Smooth muscle cell (in vitro differentiated cells): ENCODE measurements around the gene ZSWIM6. TPM values are rescaled to one million over a fixed set of nuclear protein-coding genes. Genes with fewer than 3 reads are reported as not detected.

Source experiments
- DNase-seq: peaks from one replicate; lab custom pipeline; 2025; ENCODE audit not compliant: unreplicated experiment; lab: John Stamatoyannopoulos, UW
- H2AFZ ChIP-seq: fragments of 200-600 bp; sonication (generic); 2 replicates; pipeline ENCODE4 v1.6.0; 2016; ENCODE audit warnings: antibody characterized with exemption, low read depth, mild to moderate bottlenecking
- H3F3A ChIP-seq: fragments of 200-600 bp; sonication (generic); 2 replicates; pipeline ENCODE4 v1.6.0; 2017; ENCODE audit warnings: antibody characterized with exemption, low read depth
- H3K27ac ChIP-seq: fragments of 200-600 bp; sonication (generic); 2 replicates; pipeline ENCODE4 v1.5.1; 2016; ENCODE audit warnings: low read depth, mild to moderate bottlenecking
- H3K27me3 ChIP-seq: fragments of 200-600 bp; sonication (generic); 2 replicates; pipeline ENCODE4 v1.6.1; 2016; ENCODE audit warnings: low read depth, mild to moderate bottlenecking
- H3K36me3 ChIP-seq: fragments of 200-600 bp; sonication (generic); 2 replicates; pipeline ENCODE4 v1.5.1; 2016; ENCODE audit warnings: low read depth
- H3K4me1 ChIP-seq: fragments of 200-600 bp; sonication (generic); 2 replicates; pipeline ENCODE4 v1.5.1; 2016; ENCODE audit warnings: low read depth
- H3K4me2 ChIP-seq: fragments of 200-600 bp; sonication (generic); 2 replicates; pipeline ENCODE4 v1.6.0; 2016; ENCODE audit warnings: mild to moderate bottlenecking
- H3K4me3 ChIP-seq: fragments of 200-600 bp; sonication (generic); 2 replicates; pipeline ENCODE4 v1.5.1; 2016; ENCODE audit warnings: mild to moderate bottlenecking
- H3K79me2 ChIP-seq: fragments of 200-600 bp; sonication (generic); 2 replicates; pipeline ENCODE4 v1.6.0; 2016; ENCODE audit warnings: low read depth, mild to moderate bottlenecking
- H3K9ac ChIP-seq: fragments of 200-600 bp; sonication (generic); 2 replicates; pipeline ENCODE4 v1.6.0; 2016; ENCODE audit warnings: low read depth
- H3K9me3 ChIP-seq: fragments of 200-600 bp; sonication (generic); replicated peaks from 2 replicates; pipeline ENCODE4 v1.5.1; 2016; ENCODE audit warnings: low read depth
- H4K20me1 ChIP-seq: fragments of 200-600 bp; sonication (generic); 2 replicates; pipeline ENCODE4 v1.6.0; 2016; ENCODE audit warnings: low read depth
- CTCF ChIP-seq: fragments of 200-600 bp; sonication (generic); IDR thresholded peaks from 2 replicates; pipeline ENCODE4 v1.5.1; 2017; ENCODE audit warnings: borderline replicate concordance, mild to moderate bottlenecking, antibody characterized with exemption; ENCODE audit not compliant: insufficient read depth, poor library complexity, severe bottlenecking
- WGBS: methylation state at CpG from one replicate; pipeline ENCODE4 v1.1.7; 2016; ENCODE audit warnings: low lambda C conversion rate; 5-methylcytosine and 5-hydroxymethylcytosine counted together
- polyA plus RNA-seq: library from polyadenylated mRNA; unstranded; fragments of >200 nt; fragmentation: Nextera tagmentation; extraction: Ambion mirVana; gene quantifications from 2 replicates; pipeline ENCODE4 v1.2.1, GENCODE V29; 2016
- total RNA-seq: library from RNA; depleted of rRNA; stranded (reverse); fragments of >200 nt; gene quantifications from 2 replicates; pipeline ENCODE4 v1.2.3, GENCODE V29; 2014

Gene ZSWIM6
- total and polyA plus RNA-seq, 2 experiments from 2014 or later = 9.1 to 25.5 TPM

GRCh38 chr5:61333954-61334867, 2.2 kb downstream of the ZSWIM6 start:
- Histone ChIP-seq H3K27me3 (no peaks in the 10 kb centered on the region), H3K27ac (peak overlapping the region; percentile 80), H3K4me1 (peaks cover 20% of the 10 kb centered on the region), H3K9me3 (no peaks in the 10 kb centered on the region), H4K20me1 (peaks cover 65% of the 10 kb centered on the region), H3K9ac (peak overlapping the region; percentile 96), H3K4me3 (peak overlapping the region; percentile 99), H3K36me3 (no peaks in the 10 kb centered on the region), H3K4me2 (peak overlapping the region; percentile 89), H3K79me2 (peaks cover 64% of the 10 kb centered on the region), H2AFZ (no peak overlapping the region), H3F3A (peaks cover 4% of the 10 kb centered on the region)
- no peak for TF ChIP-seq CTCF
- 2% methylated on average over 17 of the region's 17 CpGs for whole genome bisulfite sequencing
- no peak for DNase-seq

GRCh38 chr5:61334868-61335615, 3.0 kb downstream of the ZSWIM6 start:
- peaks cover 11% of the 10 kb centered on the region for H3K4me1 ChIP-seq
- 39% methylated on average over 10 of the region's 10 CpGs for WGBS
- no peaks in the 10 kb centered on the region for H3F3A ChIP-seq
- peak overlapping the region; percentile 80 for H3K27ac ChIP-seq
- no peak for DNase-seq
- H3K79me2 ChIP-seq = peaks cover 73% of the 10 kb centered on the region
- no peak for TF ChIP-seq CTCF
- peaks cover 73% of the 10 kb centered on the region for H4K20me1 ChIP-seq
- no peaks in the 10 kb centered on the region for H3K9me3 ChIP-seq
- no peaks in the 10 kb centered on the region for H3K36me3 ChIP-seq
- H3K4me2 ChIP-seq = peak overlapping the region; percentile 89
- peak overlapping the region; percentile 96 for H3K9ac ChIP-seq
- no peak overlapping the region for H2AFZ ChIP-seq
- H3K27me3 ChIP-seq = no peaks in the 10 kb centered on the region
- H3K4me3 ChIP-seq = peak overlapping the region; percentile 99

GRCh38 chr5:61339764-61340163, 7.7 kb downstream of the ZSWIM6 start:
- Histone ChIP-seq H3K9me3 (no peaks in the 10 kb centered on the region), H2AFZ (no peak overlapping the region), H3K79me2 (peaks cover 100% of the 10 kb centered on the region), H3K4me1 (peaks cover 9% of the 10 kb centered on the region), H3K4me3 (no peak overlapping the region), H3F3A (no peaks in the 10 kb centered on the region), H3K9ac (no peak overlapping the region), H4K20me1 (peaks cover 100% of the 10 kb centered on the region), H3K27ac (no peak overlapping the region), H3K4me2 (no peak overlapping the region), H3K36me3 (no peaks in the 10 kb centered on the region), H3K27me3 (no peaks in the 10 kb centered on the region)
- TF ChIP-seq CTCF = no peak
- DNase-seq = no peak
- 89% methylated on average over 2 of the region's 2 CpGs for WGBS
